GM19238 (cell line): ENCODE results near the gene PROS1.
"Not testable (repeated sequence)": the region's sequence is repeated elsewhere in the genome, so short reads cannot be mapped to it uniquely, and the experiment has no call there.

Experiments
- DNase-seq: peaks from one replicate; pipeline ENCODE4 v3.0.0; 2011; ENCODE audit warnings: low spot score; ENCODE audit not compliant: insufficient read length

Gene PROS1

DNA sequence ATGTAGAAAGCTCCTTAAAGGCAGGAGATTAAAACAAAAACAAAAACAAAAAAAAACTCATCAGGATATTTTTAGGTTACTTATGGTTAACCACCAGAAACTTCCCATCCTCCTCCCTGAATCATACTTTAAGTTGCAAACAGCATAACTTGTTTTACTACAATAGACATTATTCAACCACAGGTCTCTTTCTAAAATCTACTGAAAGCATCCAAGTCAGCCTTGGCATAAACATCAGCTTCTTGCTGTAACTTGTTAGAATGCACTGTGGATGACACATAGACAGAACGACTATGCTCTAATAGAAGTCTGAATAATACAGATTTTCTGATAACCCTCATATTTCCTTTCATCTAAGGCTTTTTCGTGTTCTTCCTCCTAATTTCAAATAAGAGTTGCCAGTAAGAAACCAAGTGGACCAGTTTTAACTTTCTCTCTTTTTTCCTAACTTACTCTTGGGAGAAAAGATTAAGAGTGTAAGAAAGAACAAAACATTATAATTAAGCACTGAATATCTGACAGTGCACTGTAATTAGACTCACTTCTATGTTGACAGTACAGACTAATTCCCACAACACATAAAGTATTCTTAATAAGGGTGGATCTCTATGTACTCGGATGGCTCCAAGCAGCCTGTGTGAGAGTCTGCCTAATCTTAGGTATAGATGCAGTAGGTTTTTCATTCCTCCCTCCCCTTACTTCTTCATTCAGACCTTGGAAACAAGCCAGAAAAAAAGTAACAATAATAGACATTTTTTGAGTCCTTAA, 95.3 kb downstream of the PROS1 start:
- not testable (repeated sequence) for DNase-seq

DNA sequence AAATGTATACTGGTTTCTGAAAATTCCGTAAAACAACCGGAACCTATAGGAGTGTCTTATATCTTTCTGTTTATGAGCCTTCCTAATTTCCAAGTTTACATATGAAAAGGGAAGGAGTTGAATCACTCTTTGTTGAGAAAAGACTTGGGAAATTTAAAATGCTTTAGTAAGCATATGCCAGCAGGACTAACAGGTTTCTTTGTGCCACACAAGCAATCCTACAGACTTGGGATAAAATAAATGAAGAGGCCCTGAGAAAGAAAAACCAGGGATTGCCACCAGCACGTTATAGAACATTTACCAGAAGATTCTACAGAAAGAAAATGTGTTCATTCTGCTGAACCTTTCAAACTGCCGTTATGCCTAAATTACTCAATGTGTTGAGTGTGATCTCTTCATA, 96.3 kb downstream of the PROS1 start:
- not testable (repeated sequence) for DNase-seq

GRCh38 chr3:93873412-93873811, 100.3 kb downstream of the PROS1 start:
- not testable (repeated sequence) for DNase-seq

- DNase-seq: no peak
Observed at GRCh38 chr3:93867425-93867824, 106.3 kb downstream of the PROS1 start.

- no peak for DNase-seq
Observed at GRCh38 chr3:93861017-93861416, 112.7 kb downstream of the PROS1 start.

DNA sequence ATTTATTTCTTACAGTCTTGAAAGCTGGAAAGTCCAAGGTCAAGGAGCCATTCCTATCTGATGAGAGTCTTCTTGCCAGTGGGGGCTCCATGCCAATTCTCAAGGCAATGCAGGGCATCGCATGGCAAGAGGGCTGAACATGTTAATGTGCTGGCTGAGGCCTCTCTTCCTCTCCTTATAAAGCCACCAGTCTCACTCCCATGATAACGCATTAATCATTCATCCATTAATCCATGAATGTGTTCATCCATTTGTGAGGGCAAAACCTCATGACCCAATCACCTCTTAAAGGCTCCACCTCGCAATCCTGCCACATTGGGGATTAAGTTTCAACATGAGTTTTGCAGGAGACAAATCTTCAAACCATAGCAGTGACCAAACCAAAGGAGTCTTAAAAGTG, 118.3 kb downstream of the PROS1 start:
- no peak for DNase-seq

GRCh38 chr3:93852228-93852627, 121.5 kb downstream of the PROS1 start:
- not testable (repeated sequence) for DNase-seq

DNA sequence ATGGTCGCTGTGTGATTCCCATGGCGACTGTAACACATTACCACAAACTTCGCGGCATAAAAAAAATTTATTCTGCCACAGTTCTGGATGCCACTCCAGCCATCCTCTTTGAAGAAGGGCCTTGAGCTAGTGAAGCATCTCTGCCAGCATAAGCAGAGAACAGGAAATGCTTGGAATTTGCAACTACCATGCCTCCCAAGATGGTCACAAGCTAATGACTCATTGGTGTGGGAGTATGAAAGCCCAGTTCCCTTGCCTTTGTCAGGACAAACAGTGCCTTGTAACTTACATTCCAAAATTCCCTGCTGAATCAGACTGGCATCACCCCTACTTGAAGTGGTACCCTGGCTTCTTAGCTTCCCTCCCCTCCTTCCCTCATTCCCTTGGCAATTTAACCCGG, 129.7 kb downstream of the PROS1 start:
- no peak for DNase-seq

GRCh38 chr3:93839193-93839592, 134.5 kb downstream of the PROS1 start:
- DNase-seq: not testable (repeated sequence)
